ENCODE measurements around the gene PSAP.

Gene PSAP

DNA sequence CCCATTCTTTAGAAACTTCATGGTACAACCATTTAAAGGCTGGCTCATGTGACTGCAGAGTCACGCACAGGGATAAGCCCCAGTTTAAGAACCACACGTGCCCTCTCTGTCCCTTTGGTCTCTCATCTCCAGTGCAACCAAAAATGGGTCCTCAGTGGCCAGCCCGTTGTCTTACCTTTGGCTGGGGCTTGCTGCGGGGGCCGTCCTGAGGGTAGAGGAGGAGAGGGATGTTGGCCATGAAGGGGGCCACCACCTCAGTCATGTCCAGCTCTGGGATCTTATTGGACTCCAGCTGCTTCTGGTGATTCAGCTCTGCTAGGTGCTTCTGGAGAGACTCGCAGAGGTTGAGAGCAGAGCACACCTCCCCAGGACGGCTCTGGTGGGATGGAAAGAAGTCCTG, 22.3 kb downstream of the PSAP start:
- ChIA-PET POLR2A (no interaction called here), CTCF (interaction anchor here (0.7 kb wide), 1 partner anchor 510 kb away, joined by 3 read pairs; no protein-coding TSS in a partner anchor)
- TF ChIP-seq NFRKB (IDR thresholded peaks at IDR 0.05) (no peak), CTBP1 (IDR thresholded peaks at IDR 0.05; ENCODE audit: borderline replicate concordance) (no peak), FOXK2 (IDR thresholded peaks at IDR 0.05) (no peak), LEF1 (IDR thresholded peaks at IDR 0.05; ENCODE audit: borderline replicate concordance) (no peak), ZNF384 (IDR thresholded peaks at IDR 0.05) (no peak), L3MBTL2 (conservative IDR thresholded peaks at IDR 0.05) (no peak), SP1 (IDR thresholded peaks at IDR 0.05) (no peak), FOXA1 (IDR thresholded peaks at IDR 0.05) (no peak), SUZ12 (IDR thresholded peaks at IDR 0.05) (no peak)
- TF ChIP-seq, protein P1, sequence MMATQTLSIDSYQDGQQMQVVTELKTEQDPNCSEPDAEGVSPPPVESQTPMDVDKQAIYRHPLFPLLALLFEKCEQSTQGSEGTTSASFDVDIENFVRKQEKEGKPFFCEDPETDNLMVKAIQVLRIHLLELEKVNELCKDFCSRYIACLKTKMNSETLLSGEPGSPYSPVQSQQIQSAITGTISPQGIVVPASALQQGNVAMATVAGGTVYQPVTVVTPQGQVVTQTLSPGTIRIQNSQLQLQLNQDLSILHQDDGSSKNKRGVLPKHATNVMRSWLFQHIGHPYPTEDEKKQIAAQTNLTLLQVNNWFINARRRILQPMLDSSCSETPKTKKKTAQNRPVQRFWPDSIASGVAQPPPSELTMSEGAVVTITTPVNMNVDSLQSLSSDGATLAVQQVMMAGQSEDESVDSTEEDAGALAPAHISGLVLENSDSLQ (IDR thresholded peaks at IDR 0.05), result no peak
- no peak for DNase-seq (ENCODE audit: extremely low spot score)

- DNase-seq (ENCODE audit: extremely low spot score), result no peak
- TF ChIP-seq ARNT (IDR thresholded peaks at IDR 0.05), result no peak
- TF ChIP-seq CTBP1 (IDR thresholded peaks at IDR 0.05; ENCODE audit: borderline replicate concordance), result no peak
- TF ChIP-seq SUZ12 (IDR thresholded peaks at IDR 0.05), result no peak
- no peak for TF ChIP-seq NFRKB (IDR thresholded peaks at IDR 0.05)
- TF ChIP-seq TARDBP (IDR thresholded peaks at IDR 0.05), result no peak
- TF ChIP-seq FOXM1 (IDR thresholded peaks at IDR 0.05; ENCODE audit: borderline replicate concordance), result no peak
- TF ChIP-seq HDGF (IDR thresholded peaks at IDR 0.05; ENCODE audit: borderline replicate concordance), result no peak
- TF ChIP-seq FOXK2 (IDR thresholded peaks at IDR 0.05), result no peak
- no peak for TF ChIP-seq ELF4 (IDR thresholded peaks at IDR 0.05)
- TF ChIP-seq L3MBTL2 (conservative IDR thresholded peaks at IDR 0.05), result no peak
- ChIA-PET POLR2A (no interaction called here), CTCF (interaction anchor here (0.7 kb wide), 1 partner anchor 509 kb away, joined by 3 read pairs; no protein-coding TSS in a partner anchor)
Observed at GRCh38 chr10:71827852-71828251, 23.2 kb downstream of the PSAP start.

DNA sequence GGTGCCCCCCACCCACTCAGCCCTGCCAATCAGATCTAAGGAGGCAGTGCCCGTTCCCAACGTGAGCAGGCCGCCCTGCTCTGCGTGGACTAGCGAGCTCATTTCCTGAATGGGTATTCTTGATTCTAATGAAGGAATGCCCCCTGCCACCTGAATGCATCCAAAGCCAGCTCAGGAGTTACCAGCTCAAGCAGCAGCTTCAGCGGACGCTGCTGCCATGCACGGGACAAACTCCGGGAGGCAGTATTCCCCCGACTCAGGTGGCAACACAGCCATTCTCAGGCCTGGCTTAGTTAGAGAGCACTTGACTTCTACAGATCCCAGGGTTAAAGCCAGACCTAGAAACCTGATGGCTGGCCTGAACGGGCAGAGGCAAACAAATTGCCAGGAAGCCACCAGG, 25.8 kb downstream of the PSAP start:
- POLR2A ChIA-PET, result no interaction called here
- TF ChIP-seq ELF4 (IDR thresholded peaks at IDR 0.05), result no peak
- no peak for TF ChIP-seq FOXM1 (IDR thresholded peaks at IDR 0.05; ENCODE audit: borderline replicate concordance)
- TF ChIP-seq TARDBP (IDR thresholded peaks at IDR 0.05), result no peak
- TF ChIP-seq SP1 (IDR thresholded peaks at IDR 0.05), result no peak
- TF ChIP-seq SUZ12 (IDR thresholded peaks at IDR 0.05), result no peak
- TF ChIP-seq HDGF (IDR thresholded peaks at IDR 0.05; ENCODE audit: borderline replicate concordance), result no peak
- TF ChIP-seq ZNF384 (IDR thresholded peaks at IDR 0.05), result no peak
- TF ChIP-seq ARNT (IDR thresholded peaks at IDR 0.05), result no peak
- no peak for TF ChIP-seq CTBP1 (IDR thresholded peaks at IDR 0.05; ENCODE audit: borderline replicate concordance)
- no peak for TF ChIP-seq LEF1 (IDR thresholded peaks at IDR 0.05; ENCODE audit: borderline replicate concordance)
- TF ChIP-seq BHLHE40 (IDR thresholded peaks at IDR 0.05; ENCODE audit: borderline replicate concordance), result no peak
- no peak for TF ChIP-seq FOXK2 (IDR thresholded peaks at IDR 0.05)
- TF ChIP-seq, protein P1 (IDR thresholded peaks at IDR 0.05), result no peak
- TF ChIP-seq L3MBTL2 (conservative IDR thresholded peaks at IDR 0.05), result no peak
- no peak for TF ChIP-seq NFRKB (IDR thresholded peaks at IDR 0.05)
- TF ChIP-seq FOXA1 (IDR thresholded peaks at IDR 0.05), result no peak
- DNase-seq (ENCODE audit: extremely low spot score), result no peak
- CTCF ChIA-PET, result interaction anchor here (1.1 to 1.6 kb wide), 2 partner anchors 69 to 71 kb away, joined by 3 to 8 read pairs; no protein-coding TSS in a partner anchor

DNA sequence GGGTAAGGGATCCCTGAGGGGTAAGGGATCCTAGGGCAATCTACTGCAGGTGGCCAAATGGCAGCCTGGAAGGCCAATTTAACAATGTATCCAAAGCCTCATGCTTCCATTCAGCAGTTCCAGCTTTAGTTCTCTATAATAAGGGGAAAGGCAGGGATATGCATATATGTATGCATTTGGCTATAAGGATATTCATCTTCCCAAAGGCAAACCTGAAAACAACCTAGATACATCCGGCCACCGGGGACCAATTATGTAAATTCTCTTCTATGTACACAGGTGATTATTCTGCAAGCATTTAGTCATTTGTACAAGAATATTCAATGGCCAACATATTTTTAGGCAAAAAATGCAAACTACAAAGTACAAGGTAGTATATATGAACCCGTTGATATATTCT, 26.7 kb downstream of the PSAP start:
- TF ChIP-seq SUZ12 (IDR thresholded peaks at IDR 0.05) (no peak), NFRKB (IDR thresholded peaks at IDR 0.05) (no peak)
- ChIA-PET POLR2A (no interaction called here), CTCF (interaction anchor here (1.1 to 1.6 kb wide), 2 partner anchors 70 to 72 kb away, joined by 3 to 8 read pairs; no protein-coding TSS in a partner anchor)
- DNase-seq (ENCODE audit: extremely low spot score), result no peak

- TF ChIP-seq ARNT (IDR thresholded peaks at IDR 0.05) (no peak), FOXA1 (IDR thresholded peaks at IDR 0.05) (no peak), TARDBP (IDR thresholded peaks at IDR 0.05) (no peak), CTBP1 (IDR thresholded peaks at IDR 0.05; ENCODE audit: borderline replicate concordance) (no peak), BHLHE40 (IDR thresholded peaks at IDR 0.05; ENCODE audit: borderline replicate concordance) (no peak), FOXK2 (IDR thresholded peaks at IDR 0.05) (no peak), SP1 (IDR thresholded peaks at IDR 0.05) (no peak), ZNF384 (IDR thresholded peaks at IDR 0.05) (no peak), NFRKB (IDR thresholded peaks at IDR 0.05) (no peak), SUZ12 (IDR thresholded peaks at IDR 0.05) (no peak), FOXM1 (IDR thresholded peaks at IDR 0.05; ENCODE audit: borderline replicate concordance) (no peak), LEF1 (IDR thresholded peaks at IDR 0.05; ENCODE audit: borderline replicate concordance) (no peak), ELF4 (IDR thresholded peaks at IDR 0.05) (no peak), HDGF (IDR thresholded peaks at IDR 0.05; ENCODE audit: borderline replicate concordance) (no peak)
- TF ChIP-seq, protein P1 (IDR thresholded peaks at IDR 0.05), result no peak
- DNase-seq (ENCODE audit: extremely low spot score), result no peak
- CTCF ChIA-PET, result interaction anchor here (0.6 kb wide), 1 partner anchor 460 kb away, joined by 5 read pairs; no protein-coding TSS in a partner anchor
- POLR2A ChIA-PET, result no interaction called here
Observed at GRCh38 chr10:71823356-71823755, 27.7 kb downstream of the PSAP start.

DNA sequence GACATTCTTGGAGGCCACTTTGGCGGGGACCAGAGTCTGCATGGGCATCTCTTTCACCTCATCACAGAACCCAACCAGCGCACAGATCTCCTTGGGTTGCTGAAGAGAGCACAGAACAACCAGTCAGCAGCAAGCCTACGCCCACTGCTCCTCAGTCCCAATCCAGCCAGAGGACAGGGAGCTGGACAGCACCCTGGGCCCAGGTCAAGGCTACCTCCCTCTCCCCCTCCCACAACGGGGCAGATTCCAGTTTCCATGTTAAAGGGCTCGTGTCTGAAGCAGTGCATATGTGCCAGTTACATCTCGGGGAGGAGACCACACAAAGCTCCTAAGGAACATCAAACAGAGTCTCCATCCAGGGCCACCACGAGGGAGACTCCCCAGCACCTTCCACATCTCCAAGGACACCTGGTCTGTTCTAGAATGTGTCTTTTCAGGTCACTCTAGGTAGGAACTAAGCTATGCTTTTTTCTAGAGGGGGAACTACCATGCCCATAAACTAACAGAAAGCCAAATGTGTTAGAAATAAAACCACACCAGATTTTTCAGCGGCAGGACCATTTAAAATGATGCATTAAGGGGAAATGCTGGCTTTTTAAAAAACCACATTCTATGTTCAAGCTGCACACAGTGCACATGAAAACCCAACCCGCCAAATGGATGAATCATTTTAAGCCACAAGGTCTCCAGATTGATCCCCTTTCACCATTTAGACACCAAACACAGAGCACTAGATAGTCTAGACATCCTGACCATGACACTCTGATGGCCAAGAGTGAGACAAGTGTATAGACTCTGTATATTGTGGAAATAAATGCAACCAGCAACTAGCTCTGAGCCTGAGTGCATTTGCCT, 28.9 kb downstream of the PSAP start:
- TF ChIP-seq LEF1 (IDR thresholded peaks at IDR 0.05; ENCODE audit: borderline replicate concordance), result no peak
- TF ChIP-seq BHLHE40 (IDR thresholded peaks at IDR 0.05; ENCODE audit: borderline replicate concordance), result no peak
- TF ChIP-seq NFRKB (IDR thresholded peaks at IDR 0.05), result no peak
- no peak for TF ChIP-seq ELF4 (IDR thresholded peaks at IDR 0.05)
- no peak for TF ChIP-seq ZNF384 (IDR thresholded peaks at IDR 0.05)
- TF ChIP-seq HDGF (IDR thresholded peaks at IDR 0.05; ENCODE audit: borderline replicate concordance), result no peak
- no peak for TF ChIP-seq L3MBTL2 (conservative IDR thresholded peaks at IDR 0.05)
- TF ChIP-seq, protein P1 (IDR thresholded peaks at IDR 0.05), result no peak
- TF ChIP-seq FOXM1 (IDR thresholded peaks at IDR 0.05; ENCODE audit: borderline replicate concordance), result no peak
- no peak for TF ChIP-seq ARNT (IDR thresholded peaks at IDR 0.05)
- no peak for TF ChIP-seq SP1 (IDR thresholded peaks at IDR 0.05)
- TF ChIP-seq CTBP1 (IDR thresholded peaks at IDR 0.05; ENCODE audit: borderline replicate concordance), result no peak
- TF ChIP-seq FOXA1 (IDR thresholded peaks at IDR 0.05), result no peak
- no peak for TF ChIP-seq FOXK2 (IDR thresholded peaks at IDR 0.05)
- no peak for TF ChIP-seq SUZ12 (IDR thresholded peaks at IDR 0.05)
- TF ChIP-seq TARDBP (IDR thresholded peaks at IDR 0.05), result no peak
- DNase-seq (ENCODE audit: extremely low spot score), result no peak
- CTCF ChIA-PET, result interaction anchor here (1.0 kb wide), 1 partner anchor 15 kb away, joined by 3 read pairs; no protein-coding TSS in a partner anchor
- POLR2A ChIA-PET, result no interaction called here
